Smooth muscle cell (in vitro differentiated cells): ENCODE results near the gene ZBTB14. TPM values are rescaled to one million over a fixed set of nuclear protein-coding genes. Genes with fewer than 3 reads are reported as not detected.
A peak's percentile ranks its signal among the peaks of the same experiment; 100 is the strongest.

Source experiments
- DNase-seq: peaks from one replicate; lab custom pipeline; 2025; ENCODE audit not compliant: unreplicated experiment; lab: John Stamatoyannopoulos, UW
- H2AFZ ChIP-seq: fragments of 200-600 bp; sonication (generic); 2 replicates; pipeline ENCODE4 v1.6.0; 2016; ENCODE audit warnings: antibody characterized with exemption, low read depth, mild to moderate bottlenecking
- H3F3A ChIP-seq: fragments of 200-600 bp; sonication (generic); 2 replicates; pipeline ENCODE4 v1.6.0; 2017; ENCODE audit warnings: antibody characterized with exemption, low read depth
- H3K27ac ChIP-seq: fragments of 200-600 bp; sonication (generic); 2 replicates; pipeline ENCODE4 v1.5.1; 2016; ENCODE audit warnings: low read depth, mild to moderate bottlenecking
- H3K27me3 ChIP-seq: fragments of 200-600 bp; sonication (generic); 2 replicates; pipeline ENCODE4 v1.6.1; 2016; ENCODE audit warnings: low read depth, mild to moderate bottlenecking
- H3K36me3 ChIP-seq: fragments of 200-600 bp; sonication (generic); 2 replicates; pipeline ENCODE4 v1.5.1; 2016; ENCODE audit warnings: low read depth
- H3K4me1 ChIP-seq: fragments of 200-600 bp; sonication (generic); 2 replicates; pipeline ENCODE4 v1.5.1; 2016; ENCODE audit warnings: low read depth
- H3K4me2 ChIP-seq: fragments of 200-600 bp; sonication (generic); 2 replicates; pipeline ENCODE4 v1.6.0; 2016; ENCODE audit warnings: mild to moderate bottlenecking
- H3K4me3 ChIP-seq: fragments of 200-600 bp; sonication (generic); 2 replicates; pipeline ENCODE4 v1.5.1; 2016; ENCODE audit warnings: mild to moderate bottlenecking
- H3K79me2 ChIP-seq: fragments of 200-600 bp; sonication (generic); 2 replicates; pipeline ENCODE4 v1.6.0; 2016; ENCODE audit warnings: low read depth, mild to moderate bottlenecking
- H3K9ac ChIP-seq: fragments of 200-600 bp; sonication (generic); 2 replicates; pipeline ENCODE4 v1.6.0; 2016; ENCODE audit warnings: low read depth
- H3K9me3 ChIP-seq: fragments of 200-600 bp; sonication (generic); replicated peaks from 2 replicates; pipeline ENCODE4 v1.5.1; 2016; ENCODE audit warnings: low read depth
- H4K20me1 ChIP-seq: fragments of 200-600 bp; sonication (generic); 2 replicates; pipeline ENCODE4 v1.6.0; 2016; ENCODE audit warnings: low read depth
- WGBS: methylation state at CpG from one replicate; pipeline ENCODE4 v1.1.7; 2016; ENCODE audit warnings: low lambda C conversion rate; 5-methylcytosine and 5-hydroxymethylcytosine counted together
- polyA plus RNA-seq: library from polyadenylated mRNA; unstranded; fragments of >200 nt; fragmentation: Nextera tagmentation; extraction: Ambion mirVana; gene quantifications from 2 replicates; pipeline ENCODE4 v1.2.1, GENCODE V29; 2016
- total RNA-seq: library from RNA; depleted of rRNA; stranded (reverse); fragments of >200 nt; gene quantifications from 2 replicates; pipeline ENCODE4 v1.2.3, GENCODE V29; 2014
- TF ChIP-seq, protein P1 (sequence below): fragments of 200-600 bp; sonication (generic); IDR thresholded peaks from 2 replicates; pipeline ENCODE4 v1.5.1; 2017; ENCODE audit warnings: borderline replicate concordance, mild to moderate bottlenecking, antibody characterized with exemption; ENCODE audit not compliant: insufficient read depth, poor library complexity, severe bottlenecking

The ZBTB14 gene
- total and polyA plus RNA-seq, 2 experiments from 2014 or later: 5.8 to 11.6 TPM

DNA sequence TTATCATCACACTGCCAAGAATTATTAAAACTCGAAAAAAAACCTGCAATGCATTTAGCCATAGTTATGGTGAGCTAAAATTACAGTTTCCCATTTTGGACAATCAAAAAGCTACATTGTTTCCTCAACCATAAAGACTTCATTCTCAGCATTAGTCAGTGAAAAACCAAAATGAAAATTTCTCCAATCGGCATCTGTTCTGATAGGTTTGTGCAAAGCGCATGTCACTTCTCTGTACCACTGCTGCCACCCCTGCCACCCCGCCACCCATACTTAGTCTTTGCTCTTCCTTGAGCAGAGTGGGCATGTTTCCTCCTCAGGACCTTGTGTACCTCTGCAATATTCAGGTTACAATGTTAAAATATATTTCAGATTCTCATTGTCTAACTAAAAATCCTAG is 7.1 kb upstream of the ZBTB14 start:
- Histone ChIP-seq H3K4me3 (no peak overlapping the region), H3F3A (no peaks in the 10 kb centered on the region), H3K9ac (no peak overlapping the region), H3K27me3 (peaks cover 34% of the 10 kb centered on the region), H4K20me1 (no peaks in the 10 kb centered on the region), H3K79me2 (no peaks in the 10 kb centered on the region), H3K4me1 (no peaks in the 10 kb centered on the region), H3K4me2 (no peak overlapping the region), H3K9me3 (no peaks in the 10 kb centered on the region), H2AFZ (no peak overlapping the region), H3K36me3 (no peaks in the 10 kb centered on the region), H3K27ac (no peak overlapping the region)
- TF ChIP-seq, protein P1, sequence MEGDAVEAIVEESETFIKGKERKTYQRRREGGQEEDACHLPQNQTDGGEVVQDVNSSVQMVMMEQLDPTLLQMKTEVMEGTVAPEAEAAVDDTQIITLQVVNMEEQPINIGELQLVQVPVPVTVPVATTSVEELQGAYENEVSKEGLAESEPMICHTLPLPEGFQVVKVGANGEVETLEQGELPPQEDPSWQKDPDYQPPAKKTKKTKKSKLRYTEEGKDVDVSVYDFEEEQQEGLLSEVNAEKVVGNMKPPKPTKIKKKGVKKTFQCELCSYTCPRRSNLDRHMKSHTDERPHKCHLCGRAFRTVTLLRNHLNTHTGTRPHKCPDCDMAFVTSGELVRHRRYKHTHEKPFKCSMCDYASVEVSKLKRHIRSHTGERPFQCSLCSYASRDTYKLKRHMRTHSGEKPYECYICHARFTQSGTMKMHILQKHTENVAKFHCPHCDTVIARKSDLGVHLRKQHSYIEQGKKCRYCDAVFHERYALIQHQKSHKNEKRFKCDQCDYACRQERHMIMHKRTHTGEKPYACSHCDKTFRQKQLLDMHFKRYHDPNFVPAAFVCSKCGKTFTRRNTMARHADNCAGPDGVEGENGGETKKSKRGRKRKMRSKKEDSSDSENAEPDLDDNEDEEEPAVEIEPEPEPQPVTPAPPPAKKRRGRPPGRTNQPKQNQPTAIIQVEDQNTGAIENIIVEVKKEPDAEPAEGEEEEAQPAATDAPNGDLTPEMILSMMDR: no peak
- 90% methylated on average over 4 of the region's 4 CpGs for WGBS
- DNase-seq: no peak

DNA sequence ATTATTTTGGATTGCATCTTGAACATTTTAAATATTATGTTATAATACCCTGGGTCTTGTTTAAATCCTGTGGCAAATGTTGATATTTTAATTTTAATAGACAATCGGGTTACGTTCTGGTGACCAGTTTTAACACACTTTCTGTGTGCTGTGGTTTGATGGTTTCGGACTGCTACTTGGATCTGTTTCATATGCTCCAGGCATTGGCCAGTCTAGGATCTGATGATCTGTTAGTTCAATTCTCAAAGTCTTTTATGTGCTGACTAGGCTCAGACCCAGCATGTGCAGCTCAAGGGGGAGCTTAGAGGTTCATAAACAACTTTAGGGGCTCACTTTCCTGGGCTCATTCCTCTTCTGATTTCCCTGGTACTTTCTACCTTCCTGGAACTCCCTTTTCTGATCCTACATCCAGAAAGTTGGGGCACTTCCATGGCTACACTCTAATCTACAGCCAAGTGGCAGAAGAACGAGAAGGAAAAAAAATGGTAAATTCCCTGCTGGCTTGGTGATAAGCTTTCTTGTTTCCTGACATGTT is 5.0 kb upstream of the ZBTB14 start:
- H3K27ac ChIP-seq: no peak overlapping the region
- WGBS: 52% methylated on average over 4 of the region's 4 CpGs
- H4K20me1 ChIP-seq: no peaks in the 10 kb centered on the region
- H2AFZ ChIP-seq: no peak overlapping the region
- H3K4me3 ChIP-seq: no peak overlapping the region
- no peaks in the 10 kb centered on the region for H3K9me3 ChIP-seq
- H3F3A ChIP-seq: no peaks in the 10 kb centered on the region
- peaks cover 34% of the 10 kb centered on the region for H3K27me3 ChIP-seq
- no peaks in the 10 kb centered on the region for H3K79me2 ChIP-seq
- H3K9ac ChIP-seq: no peak overlapping the region
- H3K4me1 ChIP-seq: no peaks in the 10 kb centered on the region
- TF ChIP-seq, protein P1: no peak
- H3K4me2 ChIP-seq: no peak overlapping the region
- no peak for DNase-seq
- no peaks in the 10 kb centered on the region for H3K36me3 ChIP-seq

DNA sequence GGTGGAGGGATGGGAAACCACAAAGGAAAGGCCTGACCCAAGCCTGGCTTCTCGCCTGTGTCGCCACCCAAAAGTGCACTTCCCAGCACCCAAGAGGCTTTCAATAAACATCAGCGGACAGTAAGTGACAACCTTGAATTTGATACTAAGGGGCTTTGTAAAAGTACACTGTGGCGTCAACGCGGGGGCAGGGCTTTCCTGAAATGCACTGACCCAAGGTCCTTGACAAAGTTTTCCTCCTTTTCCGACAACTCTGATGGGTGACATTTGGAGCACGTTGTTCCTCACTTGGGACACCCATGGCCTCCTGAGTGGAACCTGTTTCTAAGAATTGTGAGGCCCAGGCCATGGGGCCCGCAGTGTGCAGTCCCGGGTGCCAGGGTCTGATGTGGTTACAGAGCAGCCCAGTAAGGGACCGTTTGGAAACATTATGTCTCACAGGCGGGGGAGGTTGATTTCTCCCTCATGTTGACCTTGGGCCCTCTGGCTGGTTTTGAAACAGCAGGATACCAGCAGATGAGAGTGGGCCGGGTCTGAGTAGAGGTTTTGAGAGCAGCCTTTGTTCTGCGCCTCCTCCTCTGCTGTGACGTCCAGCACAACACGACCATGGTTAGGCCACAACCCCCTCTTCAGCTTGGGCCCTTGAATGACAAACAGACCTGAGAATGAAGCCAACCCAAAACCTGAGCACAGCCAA is 2.8 kb upstream of the ZBTB14 start:
- 93% methylated on average over 16 of the region's 16 CpGs for WGBS
- TF ChIP-seq, protein P1: no peak
- no peak overlapping the region for H3K4me2 ChIP-seq

DNA sequence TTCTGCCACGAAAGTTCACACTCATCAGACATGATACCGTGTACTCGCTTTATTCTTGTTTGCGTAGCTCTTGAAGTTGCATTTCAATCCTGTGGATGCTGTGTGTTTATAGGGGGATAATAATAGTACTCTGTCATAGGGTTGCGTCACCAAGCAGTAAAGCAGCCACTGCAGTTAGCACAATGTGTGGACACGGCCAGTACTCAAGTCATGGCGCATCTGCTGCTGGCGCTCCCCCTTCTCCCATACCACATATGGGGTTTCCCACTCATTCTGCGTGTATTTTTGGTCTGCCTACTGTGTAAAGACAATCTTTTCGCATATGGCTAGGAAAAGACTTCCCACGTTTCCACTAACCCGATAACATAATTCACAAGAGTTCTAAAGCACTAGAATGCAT is 2.1 kb upstream of the ZBTB14 start:
- H4K20me1 ChIP-seq: no peaks in the 10 kb centered on the region

More for the DNA sequence above, 2.8 kb upstream of the ZBTB14 start:
- Histone ChIP-seq H3K4me3 (no peak overlapping the region), H3K9me3 (no peaks in the 10 kb centered on the region), H3K36me3 (no peaks in the 10 kb centered on the region), H3F3A (no peaks in the 10 kb centered on the region), H3K27ac (no peak overlapping the region), H3K27me3 (peaks cover 23% of the 10 kb centered on the region), H3K9ac (no peak overlapping the region), H3K4me1 (no peaks in the 10 kb centered on the region), H4K20me1 (no peaks in the 10 kb centered on the region), H2AFZ (no peak overlapping the region), H3K79me2 (peaks cover 4% of the 10 kb centered on the region)
- DNase-seq: no peak

More for the DNA sequence above, 2.1 kb upstream of the ZBTB14 start:
- H3K79me2 ChIP-seq: peaks cover 4% of the 10 kb centered on the region
- H3K9me3 ChIP-seq: no peaks in the 10 kb centered on the region
- no peak overlapping the region for H3K9ac ChIP-seq
- H3K4me2 ChIP-seq: peak overlapping the region; percentile 99
- H3F3A ChIP-seq: no peaks in the 10 kb centered on the region
- TF ChIP-seq, protein P1: no peak
- peaks cover 15% of the 10 kb centered on the region for H3K27me3 ChIP-seq
- no peak overlapping the region for H3K4me3 ChIP-seq
- 92% methylated on average over 12 of the region's 12 CpGs for WGBS
- H3K27ac ChIP-seq: no peak overlapping the region
- no peak for DNase-seq
- H3K4me1 ChIP-seq: no peaks in the 10 kb centered on the region
- H3K36me3 ChIP-seq: no peaks in the 10 kb centered on the region
- no peak overlapping the region for H2AFZ ChIP-seq
